Progenitor cell of endocrine pancreas (in vitro differentiated cells): ENCODE results near the gene LEF1. TPM values are rescaled to one million over a fixed set of nuclear protein-coding genes. Genes with fewer than 3 reads are reported as not detected.

Experiments
- DNase-seq: peaks from one replicate; pipeline ENCODE4 v3.0.0; 2021; ENCODE audit warnings: low spot score; ENCODE audit not compliant: unreplicated experiment
- H3K27ac Mint-ChIP-seq: 2 replicates; pipeline ENCODE4 v1.8.0; 2021; ENCODE audit warnings: mild to moderate bottlenecking, moderate library complexity, mixed read lengths
- H3K27me3 Mint-ChIP-seq: 2 replicates; pipeline ENCODE4 v1.8.0; 2021; ENCODE audit warnings: mixed read lengths
- H3K36me3 Mint-ChIP-seq: 2 replicates; pipeline ENCODE4 v1.8.0; 2022; ENCODE audit warnings: mixed read lengths; ENCODE audit not compliant: insufficient read depth
- H3K4me1 Mint-ChIP-seq: 2 replicates; pipeline ENCODE4 v1.8.0; 2021; ENCODE audit warnings: low read depth, mixed read lengths
- H3K4me3 Mint-ChIP-seq: 2 replicates; pipeline ENCODE4 v1.8.0; 2021; ENCODE audit warnings: low read depth, mild to moderate bottlenecking, moderate library complexity, mixed read lengths
- H3K9me3 Mint-ChIP-seq: 2 replicates; pipeline ENCODE4 v1.8.0; 2021; ENCODE audit warnings: low read depth, mixed read lengths
- CTCF ChIP-seq: fragments of 200-600 bp; sonication (generic); IDR thresholded peaks from one replicate; pipeline ENCODE4 v1.5.0; 2021; ENCODE audit warnings: antibody characterized with exemption, mild to moderate bottlenecking; ENCODE audit not compliant: unreplicated experiment
- total RNA-seq: library from RNA; stranded (reverse); gene quantifications from 2 replicates; pipeline ENCODE4 v1.2.1, GENCODE V29; 2021

The LEF1 gene
- total RNA-seq, 1 donor from 2014 or later, result 2.1 TPM

GRCh38 chr4:108094131-108094530 lies 74.6 kb downstream of the LEF1 start:
- no peak for DNase-seq
- peaks cover 12% of the 10 kb centered on the region for H3K4me1 Mint-ChIP-seq
- TF ChIP-seq CTCF, result no peak
- H3K27me3 Mint-ChIP-seq, result peaks cover 19% of the 10 kb centered on the region
- H3K9me3 Mint-ChIP-seq, result no peaks in the 10 kb centered on the region
- H3K27ac Mint-ChIP-seq, result no peak overlapping the region
- no peaks in the 10 kb centered on the region for H3K36me3 Mint-ChIP-seq
- no peak overlapping the region for H3K4me3 Mint-ChIP-seq

- Mint-ChIP-seq H3K9me3 (no peaks in the 10 kb centered on the region), H3K27me3 (peaks cover 22% of the 10 kb centered on the region), H3K36me3 (no peaks in the 10 kb centered on the region), H3K4me1 (peaks cover 2% of the 10 kb centered on the region), H3K4me3 (no peak overlapping the region), H3K27ac (no peak overlapping the region)
- no peak for TF ChIP-seq CTCF
- DNase-seq, result no peak
Observed at GRCh38 chr4:108092288-108092687, 76.4 kb downstream of the LEF1 start.

GRCh38 chr4:108087293-108087967 lies 81.3 kb downstream of the LEF1 start:
- Mint-ChIP-seq H3K27ac (no peak overlapping the region), H3K9me3 (no peaks in the 10 kb centered on the region), H3K4me1 (no peaks in the 10 kb centered on the region), H3K4me3 (no peak overlapping the region), H3K36me3 (no peaks in the 10 kb centered on the region), H3K27me3 (peaks cover 3% of the 10 kb centered on the region)
- DNase-seq, result no peak
- no peak for TF ChIP-seq CTCF

- Mint-ChIP-seq H3K27me3 (peaks cover 14% of the 10 kb centered on the region), H3K4me1 (no peaks in the 10 kb centered on the region), H3K27ac (no peak overlapping the region), H3K4me3 (no peak overlapping the region), H3K9me3 (no peaks in the 10 kb centered on the region), H3K36me3 (no peaks in the 10 kb centered on the region)
- no peak for DNase-seq
- TF ChIP-seq CTCF, result no peak
Observed at GRCh38 chr4:108081256-108081655, 87.5 kb downstream of the LEF1 start.

- no peak overlapping the region for H3K27ac Mint-ChIP-seq
- peaks cover 14% of the 10 kb centered on the region for H3K27me3 Mint-ChIP-seq
- H3K4me3 Mint-ChIP-seq, result no peak overlapping the region
- DNase-seq, result no peak
- TF ChIP-seq CTCF, result no peak
- no peaks in the 10 kb centered on the region for H3K4me1 Mint-ChIP-seq
- no peaks in the 10 kb centered on the region for H3K36me3 Mint-ChIP-seq
- H3K9me3 Mint-ChIP-seq, result no peaks in the 10 kb centered on the region
Observed at GRCh38 chr4:108080747-108081146, 88.0 kb downstream of the LEF1 start.
